Measurements from ENCODE around the gene DLGAP3.

Gene DLGAP3

GRCh38 chr1:34915521-34915920, 13.9 kb downstream of the DLGAP3 start:
- Histone ChIP-seq H3K36me3 (ENCODE audit: control insufficient read depth, insufficient read depth, low read length) (no peaks in the 10 kb centered on the region), H3K4me1 (ENCODE audit: control insufficient read depth, insufficient read depth, low read length) (peaks cover 7% of the 10 kb centered on the region), H3K9me3 (ENCODE audit: control insufficient read depth, insufficient read depth, low read depth, low read length) (no peaks in the 10 kb centered on the region), H3K27me3 (ENCODE audit: control insufficient read depth, insufficient read depth, low read length) (no peaks in the 10 kb centered on the region), H3K27ac (ENCODE audit: low read depth, low read length) (no peak overlapping the region), H3K9ac (ENCODE audit: low read length) (no peak overlapping the region), H3K4me3 (ENCODE audit: low read depth, low read length) (no peak overlapping the region)

- Histone ChIP-seq H3K4me3 (ENCODE audit: low read depth, low read length) (no peak overlapping the region), H3K9me3 (ENCODE audit: control insufficient read depth, insufficient read depth, low read depth, low read length) (no peaks in the 10 kb centered on the region), H3K4me1 (ENCODE audit: control insufficient read depth, insufficient read depth, low read length) (peaks cover 7% of the 10 kb centered on the region), H3K27me3 (ENCODE audit: control insufficient read depth, insufficient read depth, low read length) (no peaks in the 10 kb centered on the region), H3K36me3 (ENCODE audit: control insufficient read depth, insufficient read depth, low read length) (no peaks in the 10 kb centered on the region), H3K27ac (ENCODE audit: low read depth, low read length) (no peak overlapping the region), H3K9ac (ENCODE audit: low read length) (no peak overlapping the region)
Observed at GRCh38 chr1:34914958-34915357, 14.5 kb downstream of the DLGAP3 start.

GRCh38 chr1:34911465-34911864, 18.0 kb downstream of the DLGAP3 start:
- H3K36me3 ChIP-seq (ENCODE audit: control insufficient read depth, insufficient read depth, low read length), result no peaks in the 10 kb centered on the region
- H3K9ac ChIP-seq (ENCODE audit: low read length), result no peak overlapping the region
- no peak overlapping the region for H3K4me3 ChIP-seq (ENCODE audit: low read depth, low read length)
- H3K27ac ChIP-seq (ENCODE audit: low read depth, low read length), result no peak overlapping the region
- H3K9me3 ChIP-seq (ENCODE audit: control insufficient read depth, insufficient read depth, low read depth, low read length), result no peaks in the 10 kb centered on the region
- H3K4me1 ChIP-seq (ENCODE audit: control insufficient read depth, insufficient read depth, low read length), result no peaks in the 10 kb centered on the region
- peaks cover 5% of the 10 kb centered on the region; the same call in 1 of the 2 replicates for H3K27me3 ChIP-seq (ENCODE audit: control insufficient read depth, insufficient read depth, low read length)

- no peaks in the 10 kb centered on the region for H3K9me3 ChIP-seq (ENCODE audit: control insufficient read depth, insufficient read depth, low read depth, low read length)
- no peak overlapping the region for H3K9ac ChIP-seq (ENCODE audit: low read length)
Observed at GRCh38 chr1:34910425-34910824, 19.0 kb downstream of the DLGAP3 start.

GRCh38 chr1:34908369-34908768, 21.1 kb downstream of the DLGAP3 start:
- Histone ChIP-seq H3K4me1 (ENCODE audit: control insufficient read depth, insufficient read depth, low read length) (no peaks in the 10 kb centered on the region), H3K9me3 (ENCODE audit: control insufficient read depth, insufficient read depth, low read depth, low read length) (no peaks in the 10 kb centered on the region), H3K27ac (ENCODE audit: low read depth, low read length) (no peak overlapping the region), H3K9ac (ENCODE audit: low read length) (no peak overlapping the region), H3K36me3 (ENCODE audit: control insufficient read depth, insufficient read depth, low read length) (no peaks in the 10 kb centered on the region), H3K27me3 (ENCODE audit: control insufficient read depth, insufficient read depth, low read length) (peaks cover 5% of the 10 kb centered on the region; the same call in 1 of the 2 replicates), H3K4me3 (ENCODE audit: low read depth, low read length) (no peak overlapping the region)

More at GRCh38 chr1:34910425-34910824, 19.0 kb downstream of the DLGAP3 start:
- no peak overlapping the region for H3K4me3 ChIP-seq (ENCODE audit: low read depth, low read length)
- H3K36me3 ChIP-seq (ENCODE audit: control insufficient read depth, insufficient read depth, low read length), result no peaks in the 10 kb centered on the region
- H3K27ac ChIP-seq (ENCODE audit: low read depth, low read length), result no peak overlapping the region
- H3K27me3 ChIP-seq (ENCODE audit: control insufficient read depth, insufficient read depth, low read length), result peaks cover 5% of the 10 kb centered on the region; the same call in 1 of the 2 replicates
- H3K4me1 ChIP-seq (ENCODE audit: control insufficient read depth, insufficient read depth, low read length), result no peaks in the 10 kb centered on the region

GRCh38 chr1:34907487-34908090, 21.9 kb downstream of the DLGAP3 start:
- Histone ChIP-seq H3K9me3 (ENCODE audit: control insufficient read depth, insufficient read depth, low read depth, low read length) (no peaks in the 10 kb centered on the region), H3K36me3 (ENCODE audit: control insufficient read depth, insufficient read depth, low read length) (no peaks in the 10 kb centered on the region), H3K4me1 (ENCODE audit: control insufficient read depth, insufficient read depth, low read length) (no peaks in the 10 kb centered on the region), H3K9ac (ENCODE audit: low read length) (no peak overlapping the region), H3K27ac (ENCODE audit: low read depth, low read length) (no peak overlapping the region), H3K4me3 (ENCODE audit: low read depth, low read length) (no peak overlapping the region), H3K27me3 (ENCODE audit: control insufficient read depth, insufficient read depth, low read length) (peaks cover 6% of the 10 kb centered on the region; the same call in 1 of the 2 replicates)

GRCh38 chr1:34906756-34907155, 22.7 kb downstream of the DLGAP3 start:
- Histone ChIP-seq H3K4me3 (ENCODE audit: low read depth, low read length) (no peak overlapping the region), H3K36me3 (ENCODE audit: control insufficient read depth, insufficient read depth, low read length) (no peaks in the 10 kb centered on the region), H3K4me1 (ENCODE audit: control insufficient read depth, insufficient read depth, low read length) (no peaks in the 10 kb centered on the region), H3K27me3 (ENCODE audit: control insufficient read depth, insufficient read depth, low read length) (peaks cover 11% of the 10 kb centered on the region; the same call in 1 of the 2 replicates), H3K9me3 (ENCODE audit: control insufficient read depth, insufficient read depth, low read depth, low read length) (no peaks in the 10 kb centered on the region), H3K27ac (ENCODE audit: low read depth, low read length) (no peak overlapping the region), H3K9ac (ENCODE audit: low read length) (no peak overlapping the region)

- Histone ChIP-seq H3K36me3 (ENCODE audit: control insufficient read depth, insufficient read depth, low read length) (no peaks in the 10 kb centered on the region), H3K4me3 (ENCODE audit: low read depth, low read length) (no peak overlapping the region), H3K27ac (ENCODE audit: low read depth, low read length) (no peak overlapping the region), H3K4me1 (ENCODE audit: control insufficient read depth, insufficient read depth, low read length) (no peaks in the 10 kb centered on the region), H3K9me3 (ENCODE audit: control insufficient read depth, insufficient read depth, low read depth, low read length) (no peaks in the 10 kb centered on the region), H3K9ac (ENCODE audit: low read length) (no peak overlapping the region), H3K27me3 (ENCODE audit: control insufficient read depth, insufficient read depth, low read length) (peaks cover 11% of the 10 kb centered on the region; the same call in 1 of the 2 replicates)
Observed at GRCh38 chr1:34906222-34906621, 23.2 kb downstream of the DLGAP3 start.

- Histone ChIP-seq H3K27ac (ENCODE audit: low read depth, low read length) (no peak overlapping the region), H3K4me3 (ENCODE audit: low read depth, low read length) (no peak overlapping the region), H3K36me3 (ENCODE audit: control insufficient read depth, insufficient read depth, low read length) (no peaks in the 10 kb centered on the region), H3K9ac (ENCODE audit: low read length) (no peak overlapping the region), H3K27me3 (ENCODE audit: control insufficient read depth, insufficient read depth, low read length) (peaks cover 15% of the 10 kb centered on the region; the same call in 1 of the 2 replicates), H3K4me1 (ENCODE audit: control insufficient read depth, insufficient read depth, low read length) (no peaks in the 10 kb centered on the region), H3K9me3 (ENCODE audit: control insufficient read depth, insufficient read depth, low read depth, low read length) (no peaks in the 10 kb centered on the region)
Observed at GRCh38 chr1:34905098-34905459, 24.4 kb downstream of the DLGAP3 start.

- Histone ChIP-seq H3K27me3 (ENCODE audit: control insufficient read depth, insufficient read depth, low read length) (peaks cover 15% of the 10 kb centered on the region; the same call in 1 of the 2 replicates), H3K9me3 (ENCODE audit: control insufficient read depth, insufficient read depth, low read depth, low read length) (no peaks in the 10 kb centered on the region), H3K27ac (ENCODE audit: low read depth, low read length) (no peak overlapping the region), H3K4me3 (ENCODE audit: low read depth, low read length) (no peak overlapping the region), H3K4me1 (ENCODE audit: control insufficient read depth, insufficient read depth, low read length) (no peaks in the 10 kb centered on the region), H3K9ac (ENCODE audit: low read length) (no peak overlapping the region), H3K36me3 (ENCODE audit: control insufficient read depth, insufficient read depth, low read length) (no peaks in the 10 kb centered on the region)
Observed at GRCh38 chr1:34904236-34905097, 25.0 kb downstream of the DLGAP3 start.

GRCh38 chr1:34901919-34902318, 27.5 kb downstream of the DLGAP3 start:
- no peak overlapping the region for H3K9ac ChIP-seq (ENCODE audit: low read length)
- H3K4me1 ChIP-seq (ENCODE audit: control insufficient read depth, insufficient read depth, low read length), result no peaks in the 10 kb centered on the region
- H3K27me3 ChIP-seq (ENCODE audit: control insufficient read depth, insufficient read depth, low read length), result peaks cover 10% of the 10 kb centered on the region; the same call in 1 of the 2 replicates
- H3K36me3 ChIP-seq (ENCODE audit: control insufficient read depth, insufficient read depth, low read length), result no peaks in the 10 kb centered on the region
- H3K9me3 ChIP-seq (ENCODE audit: control insufficient read depth, insufficient read depth, low read depth, low read length), result no peaks in the 10 kb centered on the region
- no peak overlapping the region for H3K4me3 ChIP-seq (ENCODE audit: low read depth, low read length)
- no peak overlapping the region for H3K27ac ChIP-seq (ENCODE audit: low read depth, low read length)
